Upper lobe of left lung (tissue), 6 donors: ENCODE results near the gene ARRDC4. TPM values are rescaled to one million over a fixed set of nuclear protein-coding genes. Genes with fewer than 3 reads are reported as not detected.
A peak's percentile ranks its signal among the peaks of the same experiment; 100 is the strongest.

Experiments
- ATAC-seq, 2 donors: fragments of 200-7000 bp; cut with Tn5 transposase; one replicate each; pipeline ENCODE4 v1.9.1; 2022; ENCODE audit warnings: mild to moderate bottlenecking in 2 of 2, moderate library complexity in 2 of 2; ENCODE audit not compliant: low FRiP score in 2 of 2
- DNase-seq, 2 donors: peaks; one replicate each; pipeline ENCODE4 v3.0.0-alpha.2; 2019 to 2020
- H3K27ac ChIP-seq, 4 donors: fragments of 200-600 bp; sonication (generic); one replicate each; pipeline ENCODE4 v1.5.1; 2016 to 2019
- H3K27me3 ChIP-seq, 4 donors: fragments of 200-600 bp; sonication (generic); one replicate each; pipeline ENCODE4 v1.5.1; 2017 to 2019
- H3K36me3 ChIP-seq, 4 donors: fragments of 200-600 bp; sonication (generic); one replicate each; pipeline ENCODE4 v1.5.1; 2016 to 2019
- H3K4me1 ChIP-seq, 4 donors: fragments of 200-600 bp; sonication (generic); one replicate each; pipeline ENCODE4 v1.5.1; 2018 to 2019
- H3K4me3 ChIP-seq, 4 donors: fragments of 200-600 bp; sonication (generic); one replicate each; pipeline ENCODE4 v1.5.1; 2017 to 2019; ENCODE audit warnings: mild to moderate bottlenecking in 2 of 4, moderate library complexity in 1 of 4
- H3K9me3 ChIP-seq, 4 donors: fragments of 200-600 bp; sonication (generic); one replicate each; pipeline ENCODE4 v1.5.1; 2018 to 2019
- EP300 ChIP-seq, 4 donors: sonication (generic); formaldehyde crosslinking; IDR thresholded peaks; one replicate each; pipeline ENCODE4 v1.5.1; 2017; ENCODE audit warnings: antibody characterized with exemption in 4 of 4, control low read depth in 2 of 4
- POLR2A ChIP-seq, 4 donors: fragments of 450-650 bp; IDR thresholded peaks; one replicate each; pipeline ENCODE4 v1.5.1; 2016 to 2017; ENCODE audit warnings: antibody characterized with exemption in 4 of 4, mild to moderate bottlenecking in 2 of 4
- POLR2AphosphoS5 ChIP-seq, 2 donors: sonication (generic); formaldehyde crosslinking; IDR thresholded peaks; one replicate each; pipeline ENCODE4 v1.5.1; 2017; ENCODE audit warnings: antibody characterized with exemption in 2 of 2
- WGBS, 2 donors: methylation state at CpG; one replicate each; pipeline ENCODE4 v1.1.5; 2017 to 2018; 5-methylcytosine and 5-hydroxymethylcytosine counted together
- total RNA-seq, 6 donors: library from RNA; depleted of rRNA in 4 of 6; stranded (reverse); fragments of >200 nt in 4 of 6; gene quantifications; one replicate each; pipeline versions ENCODE4 v1.1.0 to v1.2.1, GENCODE V29; 2016 to 2021
- TF ChIP-seq, protein P1 (sequence below), 6 experiments: fragments of 450-650 bp in 4 of 6; fragments of 200-600 bp in 2 of 6; sonication (generic) in 2 of 6; IDR thresholded peaks; one replicate each; pipeline ENCODE4 v1.5.1; 2016 to 2019; ENCODE audit warnings: antibody characterized with exemption in 6 of 6
- donor health status: DM: no; HTN: no; CAD: no; lungs with moderate emphysema.
- donor health status: DM: no; HTN: yes; CAD: no; lungs with severe emphysema.

The ARRDC4 gene
- total RNA-seq, 6 donors from 2014 or later, result 26.3 to 51.3 (median 36.3) TPM

DNA sequence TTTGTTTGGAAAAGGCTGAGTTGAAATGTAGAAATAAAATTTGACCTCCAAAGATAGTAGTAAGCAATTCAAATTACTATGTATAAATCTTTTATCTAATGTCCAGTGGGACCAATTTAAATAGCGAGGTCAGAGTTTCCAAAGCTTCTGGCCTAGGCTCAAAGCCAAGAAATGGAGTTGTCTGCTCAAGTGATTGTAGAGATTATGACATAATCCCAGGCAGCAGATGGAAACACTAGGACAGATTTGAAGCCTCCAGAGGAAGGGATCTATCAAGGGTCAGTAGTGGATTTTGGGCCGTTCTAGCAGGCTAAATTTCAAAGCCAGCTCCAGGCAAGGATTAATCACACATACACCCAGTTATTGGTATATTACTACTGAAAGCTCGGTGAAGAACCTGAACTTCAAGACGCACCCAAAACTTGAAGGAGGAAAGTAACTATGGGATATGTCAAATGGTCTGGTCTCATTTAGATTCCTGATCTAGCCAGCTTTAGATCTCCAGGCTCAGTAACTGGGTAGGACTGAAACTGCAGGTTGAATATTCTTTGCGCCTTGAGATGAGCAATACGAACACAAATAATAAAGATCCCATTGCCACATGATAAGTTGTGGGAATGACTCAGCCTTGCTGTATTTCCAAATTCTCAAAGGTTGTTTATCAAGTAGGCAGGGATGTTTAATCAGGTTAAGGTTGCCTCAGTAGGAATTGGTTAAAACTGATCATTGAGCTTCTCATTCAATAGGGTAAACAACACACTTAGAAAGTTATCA, 30.9 kb upstream of the ARRDC4 start:
- Histone ChIP-seq H3K27ac (no peak overlapping the region), H3K4me1 (no peaks in the 10 kb centered on the region), H3K27me3 (no peaks in the 10 kb centered on the region), H3K9me3 (peaks cover 0 to 6% (median 0%) of the 10 kb centered on the region in 4 donors), H3K4me3 (no peak overlapping the region), H3K36me3 (no peaks in the 10 kb centered on the region)
- 82 to 85% methylated on average over 6 of the region's 6 CpGs for WGBS, 2 donors
- peak in 1 of 2 donors; percentile 35 for ATAC-seq
- TF ChIP-seq EP300 (IDR thresholded peaks at IDR 0.05) (no peak), POLR2A (IDR thresholded peaks at IDR 0.05) (no peak), POLR2AphosphoS5 (IDR thresholded peaks at IDR 0.05) (no peak)
- TF ChIP-seq, protein P1, sequence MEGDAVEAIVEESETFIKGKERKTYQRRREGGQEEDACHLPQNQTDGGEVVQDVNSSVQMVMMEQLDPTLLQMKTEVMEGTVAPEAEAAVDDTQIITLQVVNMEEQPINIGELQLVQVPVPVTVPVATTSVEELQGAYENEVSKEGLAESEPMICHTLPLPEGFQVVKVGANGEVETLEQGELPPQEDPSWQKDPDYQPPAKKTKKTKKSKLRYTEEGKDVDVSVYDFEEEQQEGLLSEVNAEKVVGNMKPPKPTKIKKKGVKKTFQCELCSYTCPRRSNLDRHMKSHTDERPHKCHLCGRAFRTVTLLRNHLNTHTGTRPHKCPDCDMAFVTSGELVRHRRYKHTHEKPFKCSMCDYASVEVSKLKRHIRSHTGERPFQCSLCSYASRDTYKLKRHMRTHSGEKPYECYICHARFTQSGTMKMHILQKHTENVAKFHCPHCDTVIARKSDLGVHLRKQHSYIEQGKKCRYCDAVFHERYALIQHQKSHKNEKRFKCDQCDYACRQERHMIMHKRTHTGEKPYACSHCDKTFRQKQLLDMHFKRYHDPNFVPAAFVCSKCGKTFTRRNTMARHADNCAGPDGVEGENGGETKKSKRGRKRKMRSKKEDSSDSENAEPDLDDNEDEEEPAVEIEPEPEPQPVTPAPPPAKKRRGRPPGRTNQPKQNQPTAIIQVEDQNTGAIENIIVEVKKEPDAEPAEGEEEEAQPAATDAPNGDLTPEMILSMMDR (IDR thresholded peaks at IDR 0.05), result no peak
- no peak for DNase-seq

DNA sequence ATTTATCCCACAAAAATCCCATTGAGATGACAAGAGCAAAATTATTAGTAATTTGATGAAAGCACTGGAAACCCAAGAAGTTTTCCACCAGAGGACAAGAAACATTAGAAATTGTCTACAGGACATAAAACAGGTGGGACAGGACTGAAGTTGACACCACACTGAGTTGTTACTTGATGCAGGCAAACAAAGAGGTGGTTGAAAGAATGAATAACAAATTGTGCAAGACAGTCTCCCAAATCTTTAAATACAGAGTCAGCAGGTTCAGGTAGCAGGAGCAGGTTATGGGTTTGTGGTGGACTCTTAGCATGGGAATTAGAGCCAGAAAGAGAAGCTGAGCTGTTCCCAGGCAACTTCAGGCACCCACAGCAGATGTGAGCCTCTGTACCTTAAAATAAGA, 30.3 kb upstream of the ARRDC4 start:
- DNase-seq (no peak), ATAC-seq (no peak)
- Histone ChIP-seq H3K4me1 (no peaks in the 10 kb centered on the region), H3K9me3 (peaks cover 0 to 6% (median 0%) of the 10 kb centered on the region in 4 donors), H3K27ac (no peak overlapping the region), H3K4me3 (no peak overlapping the region), H3K36me3 (no peaks in the 10 kb centered on the region), H3K27me3 (no peaks in the 10 kb centered on the region)
- TF ChIP-seq POLR2A (IDR thresholded peaks at IDR 0.05) (no peak), EP300 (IDR thresholded peaks at IDR 0.05) (no peak), POLR2AphosphoS5 (IDR thresholded peaks at IDR 0.05) (no peak)
- TF ChIP-seq, protein P1 (IDR thresholded peaks at IDR 0.05), result no peak

DNA sequence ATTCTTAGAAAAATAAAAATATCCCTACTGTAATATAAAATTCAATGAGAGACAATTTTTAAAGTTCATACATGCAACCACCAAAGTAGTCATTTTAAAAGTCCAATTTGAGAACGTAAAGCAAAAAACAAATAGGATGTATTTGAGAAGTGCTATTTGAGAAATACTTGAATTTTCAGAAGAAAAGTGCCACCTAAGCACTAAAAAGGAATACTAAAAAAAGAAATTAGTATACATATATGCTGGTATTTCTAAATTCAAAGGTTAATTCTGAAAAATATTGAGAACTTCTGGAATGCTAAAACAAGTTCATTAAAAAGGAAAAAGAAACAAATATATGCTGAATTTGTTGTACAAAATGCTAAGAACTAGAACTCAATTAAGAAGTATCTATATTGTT, 29.2 kb upstream of the ARRDC4 start:
- ATAC-seq, result no peak
- TF ChIP-seq POLR2AphosphoS5 (IDR thresholded peaks at IDR 0.05) (no peak), EP300 (IDR thresholded peaks at IDR 0.05) (no peak), POLR2A (IDR thresholded peaks at IDR 0.05) (no peak)
- TF ChIP-seq, protein P1 (IDR thresholded peaks at IDR 0.05), result no peak
- Histone ChIP-seq H3K27me3 (no peaks in the 10 kb centered on the region), H3K27ac (no peak overlapping the region), H3K9me3 (peaks cover 0 to 6% (median 0%) of the 10 kb centered on the region in 4 donors), H3K4me3 (no peak overlapping the region), H3K4me1 (no peaks in the 10 kb centered on the region), H3K36me3 (no peaks in the 10 kb centered on the region)
- WGBS, 2 donors, result 79 to 91% methylated on average over 1 of the region's 1 CpG
- DNase-seq, result no peak

DNA sequence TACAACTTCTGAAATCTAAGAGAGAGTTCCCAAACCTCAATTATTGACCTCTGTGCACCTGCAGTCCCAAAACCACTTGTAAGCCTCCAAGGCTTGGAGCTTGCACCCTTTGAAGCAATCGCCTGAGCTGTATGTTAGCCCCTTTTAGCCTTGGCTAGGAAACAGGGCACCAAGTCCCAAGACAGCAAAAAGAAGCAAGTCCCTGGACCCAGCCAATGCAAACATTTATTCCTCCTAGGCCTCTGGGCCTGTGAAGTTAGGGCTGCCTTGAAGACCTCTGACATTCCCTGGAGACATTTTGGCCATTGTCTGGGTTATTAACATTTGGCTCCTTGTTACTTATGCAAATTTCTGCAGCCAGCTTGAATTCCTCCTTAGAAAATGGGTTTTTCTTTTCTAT, 26.9 kb upstream of the ARRDC4 start:
- no peak overlapping the region for H3K27ac ChIP-seq
- TF ChIP-seq, protein P1 (IDR thresholded peaks at IDR 0.05), result no peak
- TF ChIP-seq POLR2A (IDR thresholded peaks at IDR 0.05) (no peak), EP300 (IDR thresholded peaks at IDR 0.05) (no peak), POLR2AphosphoS5 (IDR thresholded peaks at IDR 0.05) (no peak)
- H3K27me3 ChIP-seq, result no peaks in the 10 kb centered on the region
- H3K36me3 ChIP-seq, result no peaks in the 10 kb centered on the region
- H3K4me3 ChIP-seq, result no peak overlapping the region
- no peaks in the 10 kb centered on the region for H3K4me1 ChIP-seq
- 67 to 93% methylated on average over 1 of the region's 1 CpG for WGBS, 2 donors
- DNase-seq (no peak), ATAC-seq (no peak)
- H3K9me3 ChIP-seq, result peaks cover 0 to 6% (median 0%) of the 10 kb centered on the region in 4 donors

DNA sequence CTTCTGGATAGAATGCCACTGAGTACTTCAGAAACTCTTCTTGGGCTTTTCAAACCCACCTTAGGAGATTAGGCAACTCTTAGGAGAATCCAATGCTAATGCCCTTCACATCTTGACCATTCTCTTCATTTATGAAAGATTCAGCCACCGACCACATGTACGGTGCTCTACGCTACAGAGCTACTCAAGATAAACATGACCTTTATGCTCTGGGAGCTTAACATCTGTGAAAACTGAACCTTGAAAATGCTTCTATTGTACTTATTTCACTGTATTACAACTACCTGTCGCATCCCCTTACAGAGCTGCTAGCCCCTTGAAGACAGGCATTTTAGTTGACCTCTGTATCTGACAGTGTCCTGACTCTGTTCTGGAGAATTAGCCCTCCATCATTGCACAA, 19.5 kb upstream of the ARRDC4 start:
- no peaks in the 10 kb centered on the region for H3K9me3 ChIP-seq
- no peaks in the 10 kb centered on the region for H3K4me1 ChIP-seq
- no peaks in the 10 kb centered on the region for H3K36me3 ChIP-seq
- no peaks in the 10 kb centered on the region for H3K27me3 ChIP-seq
- ATAC-seq (no peak), DNase-seq (no peak)
- H3K4me3 ChIP-seq, result no peak overlapping the region
- 88 to 92% methylated on average over 4 of the region's 4 CpGs for WGBS, 2 donors
- TF ChIP-seq POLR2AphosphoS5 (IDR thresholded peaks at IDR 0.05) (no peak), EP300 (IDR thresholded peaks at IDR 0.05) (no peak), POLR2A (IDR thresholded peaks at IDR 0.05) (no peak)
- TF ChIP-seq, protein P1 (IDR thresholded peaks at IDR 0.05), result no peak
- H3K27ac ChIP-seq, result no peak overlapping the region
